ENCODE measurements around the gene C11orf68. TPM values are rescaled to one million over a fixed set of nuclear protein-coding genes. Genes with fewer than 3 reads are reported as not detected.

C11orf68 gene
- total RNA-seq, 1 donor from 2014 or later: 35.2 TPM

GRCh38 chr11:65883786-65884715, 34.8 kb downstream of the C11orf68 start:
- intact Hi-C loops (cut with micrococcal nuclease): loop anchor here (10.0 kb wide), 1 partner anchor 101 kb away; no protein-coding TSS in a partner anchor
- DNase-seq: peak; percentile 25
- ATAC-seq: no peak

GRCh38 chr11:65883058-65883761, 35.7 kb downstream of the C11orf68 start:
- ATAC-seq (no peak), DNase-seq (peak; percentile 30)
- intact Hi-C loops (cut with micrococcal nuclease): loop anchor here (10.0 kb wide), 1 partner anchor 102 kb away; no protein-coding TSS in a partner anchor

GRCh38 chr11:65882120-65883057, 36.5 kb downstream of the C11orf68 start:
- ATAC-seq (no peak), DNase-seq (peak; percentile 21)
- intact Hi-C loops (cut with micrococcal nuclease): loop anchor here (10.0 kb wide), 1 partner anchor 102 kb away; no protein-coding TSS in a partner anchor

- ATAC-seq: no peak
- intact Hi-C loops (cut with micrococcal nuclease): loop anchor here (10.0 kb wide), 1 partner anchor 104 kb away; no protein-coding TSS in a partner anchor
- DNase-seq: peak; percentile 20
Observed at GRCh38 chr11:65880844-65881421, 37.9 kb downstream of the C11orf68 start.

- no peak for ATAC-seq
- intact Hi-C loops (cut with micrococcal nuclease): loop anchor here (10.0 kb wide), 1 partner anchor 105 kb away; no protein-coding TSS in a partner anchor
- peak; percentile 14 for DNase-seq
Observed at GRCh38 chr11:65880027-65880426, 38.8 kb downstream of the C11orf68 start.

- ATAC-seq (no peak), DNase-seq (peak; percentile 35)
- intact Hi-C loops (cut with micrococcal nuclease): loop anchor here (10.0 kb wide), 1 partner anchor 105 kb away; no protein-coding TSS in a partner anchor
Observed at GRCh38 chr11:65879617-65880016, 39.2 kb downstream of the C11orf68 start, which contains the start of gene CTSW. CTSW (plus strand) TSS chr11:65879837; CDS start chr11:65879855, 18 bp downstream.

- DNase-seq (peak; percentile 98), ATAC-seq (peak; percentile 94)
- intact Hi-C loops (cut with micrococcal nuclease): no loop called here
Observed at GRCh38 chr11:65873318-65874156, 45.3 kb downstream of the C11orf68 start.

- intact Hi-C loops (cut with micrococcal nuclease): no loop called here
Observed at GRCh38 chr11:65872586-65873317, 46.1 kb downstream of the C11orf68 start, which contains the start of gene EFEMP2. EFEMP2 (minus strand) TSS chr11:65872800; CDS start chr11:65872354, 446 bp downstream.

GRCh38 chr11:65871811-65872548, 46.9 kb downstream of the C11orf68 start:
- peak; percentile 16 for ATAC-seq
- peak; percentile 64 for DNase-seq
- intact Hi-C loops (cut with micrococcal nuclease): no loop called here

More at GRCh38 chr11:65872586-65873317, 46.1 kb downstream of the C11orf68 start, which contains the start of gene EFEMP2:
- DNase-seq: peak; percentile 76
- ATAC-seq: peak; percentile 57

- intact Hi-C loops (cut with micrococcal nuclease): no loop called here
- peak; percentile 71 for DNase-seq
- no peak for ATAC-seq
Observed at GRCh38 chr11:65870706-65871681, 47.9 kb downstream of the C11orf68 start.

- intact Hi-C loops (cut with micrococcal nuclease): no loop called here
- DNase-seq (peak; percentile 29), ATAC-seq (no peak)
Observed at GRCh38 chr11:65870307-65870658, 48.6 kb downstream of the C11orf68 start.

GRCh38 chr11:65869643-65870306, 49.1 kb downstream of the C11orf68 start:
- ATAC-seq (no peak), DNase-seq (peak; percentile 34)
- intact Hi-C loops (cut with micrococcal nuclease): no loop called here

- intact Hi-C loops (cut with micrococcal nuclease): no loop called here
- DNase-seq: peak; percentile 6
- ATAC-seq: no peak
Observed at GRCh38 chr11:65868907-65869306, 50.0 kb downstream of the C11orf68 start.

- ATAC-seq (no peak), DNase-seq (peak; percentile 33)
- intact Hi-C loops (cut with micrococcal nuclease): no loop called here
Observed at GRCh38 chr11:65868076-65868667, 50.7 kb downstream of the C11orf68 start.
